H9 (cell line): ENCODE measurements around the gene ABCA4. TPM values are rescaled to one million over a fixed set of nuclear protein-coding genes. Genes with fewer than 3 reads are reported as not detected.

Experiments
- DNase-seq: peaks from one replicate; pipeline ENCODE4 v3.0.0-alpha.2; 2017
- H2AFZ ChIP-seq: one replicate; pipeline ENCODE4 v1.6.1; 2013; ENCODE audit warnings: mild to moderate bottlenecking, low read length, control low read depth, moderate library complexity
- H2AK5ac ChIP-seq: 2 replicates; pipeline ENCODE4 v1.6.1; 2013; ENCODE audit warnings: low read length, control low read depth, mixed read lengths; ENCODE audit not compliant: insufficient read length
- H2BK120ac ChIP-seq: one replicate; pipeline ENCODE4 v1.6.1; 2013; ENCODE audit warnings: low read depth, mild to moderate bottlenecking, low read length, control low read depth, inconsistent platforms; ENCODE audit not compliant: poor library complexity, severe bottlenecking
- H2BK12ac ChIP-seq: 2 replicates; pipeline ENCODE4 v1.6.1; 2013; ENCODE audit warnings: low read length, control low read depth, mixed read lengths, low read depth; ENCODE audit not compliant: insufficient read length
- H2BK15ac ChIP-seq: 2 replicates; pipeline ENCODE4 v1.6.1; 2013; ENCODE audit warnings: low read depth, low read length, control low read depth
- H2BK20ac ChIP-seq: one replicate; pipeline ENCODE4 v1.6.1; 2013; ENCODE audit warnings: low read depth, mild to moderate bottlenecking, low read length, control low read depth, inconsistent platforms; ENCODE audit not compliant: poor library complexity, severe bottlenecking
- H2BK5ac ChIP-seq: 2 replicates; pipeline ENCODE4 v1.6.1; 2013; ENCODE audit warnings: low read length, control low read depth, mixed read lengths; ENCODE audit not compliant: insufficient read length
- H3K14ac ChIP-seq: 2 replicates; pipeline ENCODE4 v1.6.1; 2013; ENCODE audit warnings: low read length, control low read depth; ENCODE audit not compliant: insufficient read depth
- H3K18ac ChIP-seq: 2 replicates; pipeline ENCODE4 v1.6.1; 2013; ENCODE audit warnings: low read depth, mild to moderate bottlenecking, mixed read lengths, low read length, control low read depth; ENCODE audit not compliant: insufficient read length
- H3K23ac ChIP-seq: 2 replicates; pipeline ENCODE4 v1.6.1; 2013; ENCODE audit warnings: low read length, control low read depth, mixed read lengths, low read depth; ENCODE audit not compliant: insufficient read length
- H3K23me2 ChIP-seq: 2 replicates; pipeline ENCODE4 v1.6.1; 2013; ENCODE audit warnings: low read depth, mild to moderate bottlenecking, mixed read lengths, low read length, control low read depth; ENCODE audit not compliant: insufficient read length, poor library complexity, severe bottlenecking
- H3K27ac ChIP-seq: 2 replicates; pipeline ENCODE4 v1.5.1; 2013; ENCODE audit warnings: low read length, control low read depth, mixed read lengths, low read depth; ENCODE audit not compliant: insufficient read length
- H3K27me3 ChIP-seq: 2 replicates; pipeline ENCODE4 v1.6.1; 2013; ENCODE audit warnings: low read length, control low read depth, inconsistent platforms; ENCODE audit not compliant: insufficient read depth
- H3K4ac ChIP-seq: 2 replicates; pipeline ENCODE4 v1.6.1; 2013; ENCODE audit warnings: low read depth, mild to moderate bottlenecking, control low read depth, inconsistent platforms, low read length, moderate library complexity
- H3K4me1 ChIP-seq: 2 replicates; pipeline ENCODE4 v1.6.1; 2013; ENCODE audit warnings: low read length, control low read depth, inconsistent platforms; ENCODE audit not compliant: insufficient read depth
- H3K4me2 ChIP-seq: 2 replicates; pipeline ENCODE4 v1.6.1; 2013; ENCODE audit warnings: low read length, control low read depth, mixed read lengths; ENCODE audit not compliant: insufficient read length, insufficient read depth
- H3K56ac ChIP-seq: 2 replicates; pipeline ENCODE4 v1.6.1; 2013; ENCODE audit warnings: low read depth, mild to moderate bottlenecking, mixed read lengths, low read length, control low read depth; ENCODE audit not compliant: insufficient read length
- H3K79me1 ChIP-seq: 2 replicates; pipeline ENCODE4 v1.6.1; 2013; ENCODE audit warnings: low read depth, mild to moderate bottlenecking, moderate library complexity, low read length, control low read depth, inconsistent platforms; ENCODE audit not compliant: insufficient read depth, poor library complexity, severe bottlenecking
- H3K79me2 ChIP-seq: 2 replicates; pipeline ENCODE4 v1.6.1; 2013; ENCODE audit warnings: low read length, control low read depth, inconsistent platforms; ENCODE audit not compliant: insufficient read depth
- H3K9ac ChIP-seq: 2 replicates; pipeline ENCODE4 v1.6.1; 2013; ENCODE audit warnings: low read length, control low read depth, mixed read lengths; ENCODE audit not compliant: insufficient read length; ENCODE audit errors: extremely low read depth
- H3K9me3 ChIP-seq: one replicate; pipeline ENCODE4 v1.6.1; 2013; ENCODE audit warnings: low read depth, low read length, inconsistent platforms; ENCODE audit not compliant: control insufficient read depth
- H3T11ph ChIP-seq: one replicate; pipeline ENCODE4 v1.6.1; 2013; ENCODE audit warnings: mild to moderate bottlenecking, low read length, control low read depth, inconsistent platforms
- H4K20me1 ChIP-seq: one replicate; pipeline ENCODE4 v1.6.1; 2013; ENCODE audit not compliant: control insufficient read depth, insufficient read length, insufficient read depth
- H4K5ac ChIP-seq: 2 replicates; pipeline ENCODE4 v1.6.1; 2013; ENCODE audit warnings: low read depth, mild to moderate bottlenecking, mixed read lengths, low read length, control low read depth; ENCODE audit not compliant: insufficient read length
- H4K8ac ChIP-seq: replicated peaks from 2 replicates; pipeline ENCODE4 v1.6.1; 2013; ENCODE audit warnings: low read length, control low read depth, mixed read lengths, low read depth; ENCODE audit not compliant: insufficient read length
- H4K91ac ChIP-seq: 2 replicates; pipeline ENCODE4 v1.6.1; 2013; ENCODE audit warnings: low read depth, mild to moderate bottlenecking, moderate library complexity, mixed read lengths, low read length, control low read depth; ENCODE audit not compliant: insufficient read length
- H3K27ac Mint-ChIP-seq, 3 experiments: 2 replicates in 2 of 3; 3 replicates in 1 of 3; pipeline ENCODE4 v1.8.0; 2020 to 2021; ENCODE audit warnings: mixed read lengths in 3 of 3, mild to moderate bottlenecking in 1 of 3, moderate library complexity in 1 of 3
- H3K27me3 Mint-ChIP-seq: 2 replicates; pipeline ENCODE4 v1.8.0; 2021; ENCODE audit warnings: low read depth, mild to moderate bottlenecking, moderate library complexity, mixed read lengths
- H3K36me3 Mint-ChIP-seq, 3 experiments: 2 replicates in 2 of 3; 3 replicates in 1 of 3; pipeline ENCODE4 v1.8.0; 2020 to 2021; ENCODE audit warnings: low read depth in 3 of 3, mixed read lengths in 3 of 3; ENCODE audit not compliant: insufficient read depth in 1 of 3
- H3K4me1 Mint-ChIP-seq, 2 experiments: 2 replicates each; pipeline ENCODE4 v1.8.0; 2020; ENCODE audit warnings: mixed read lengths in 2 of 2
- H3K4me3 Mint-ChIP-seq, 2 experiments: 2 replicates in 1 of 2; 3 replicates in 1 of 2; pipeline ENCODE4 v1.8.0; 2020 to 2021; ENCODE audit warnings: mild to moderate bottlenecking in 2 of 2, mixed read lengths in 2 of 2, moderate library complexity in 1 of 2
- H3K9me3 Mint-ChIP-seq, 2 experiments: 2 replicates in 1 of 2; 3 replicates in 1 of 2; pipeline ENCODE4 v1.8.0; 2020; ENCODE audit warnings: mild to moderate bottlenecking in 2 of 2, mixed read lengths in 2 of 2, moderate library complexity in 1 of 2
- WGBS: extraction: QIAGEN DNeasy Blood & Tissue Kit; methylation state at CpG from one replicate; pipeline ENCODE4 v1.1.7; 2013; ENCODE audit warnings: missing lambda C conversion rate, low lambda C conversion rate, mixed read lengths; ENCODE audit not compliant: insufficient read length; ENCODE audit errors: extremely low coverage; 5-methylcytosine and 5-hydroxymethylcytosine counted together
- total RNA-seq: library from RNA; stranded (reverse); gene quantifications from 2 replicates; pipeline ENCODE4 v1.2.1, GENCODE V29; 2021
- TF ChIP-seq, protein P1 (sequence below): fragments of 200-600 bp; sonication (generic); conservative IDR thresholded peaks from 3 replicates; pipeline ENCODE4 v1.8.0; 2021; ENCODE audit warnings: antibody characterized with exemption, mild to moderate bottlenecking

Gene ABCA4
- total RNA-seq, 1 experiment from 2014 or later = not detected

GRCh38 chr1:93976291-93976690, 144.7 kb downstream of the ABCA4 start:
- Mint-ChIP-seq H3K36me3 (peaks cover 0 to 4% (median 2%) of the 10 kb centered on the region in 3 experiments; a peak in 2 of 7 replicates), H3K4me1 (peaks cover 8 to 20% of the 10 kb centered on the region in 2 experiments), H3K4me3 (no peak overlapping the region), H3K9me3 (peaks cover 2 to 5% of the 10 kb centered on the region in 2 experiments; a peak in 3 of 5 replicates), H3K27me3 (no peaks in the 10 kb centered on the region), H3K27ac (no peak overlapping the region)
- H3K4me2 ChIP-seq = no peak overlapping the region
- H3K23me2 ChIP-seq = no peaks in the 10 kb centered on the region
- no peak overlapping the region for H3K14ac ChIP-seq
- no peak overlapping the region for H4K8ac ChIP-seq
- H3K9me3 ChIP-seq = no peaks in the 10 kb centered on the region
- no peak overlapping the region for H3K18ac ChIP-seq
- no peak overlapping the region for H3K27ac ChIP-seq
- no peak overlapping the region for H2BK5ac ChIP-seq
- H4K20me1 ChIP-seq = no peaks in the 10 kb centered on the region
- H3K23ac ChIP-seq = no peak overlapping the region
- no peaks in the 10 kb centered on the region for H3K4me1 ChIP-seq
- H2BK12ac ChIP-seq = no peak overlapping the region
- H3T11ph ChIP-seq = no peak overlapping the region
- H3K56ac ChIP-seq = no peak overlapping the region
- no peak overlapping the region for H2BK120ac ChIP-seq
- no peak overlapping the region for H2BK20ac ChIP-seq
- no peak overlapping the region for H2BK15ac ChIP-seq
- no peaks in the 10 kb centered on the region for H3K79me1 ChIP-seq
- no CpG with 5 or more reads among the region's 2 CpGs for WGBS
- H4K5ac ChIP-seq = no peak overlapping the region
- H3K79me2 ChIP-seq = no peaks in the 10 kb centered on the region; the same call in 1 of the 2 replicates
- no peak overlapping the region for H2AK5ac ChIP-seq
- no peak overlapping the region for H3K4ac ChIP-seq
- H2AFZ ChIP-seq = no peak overlapping the region
- no peak overlapping the region for H4K91ac ChIP-seq
- no peak overlapping the region for H3K9ac ChIP-seq
- DNase-seq = no peak
- TF ChIP-seq, protein P1, sequence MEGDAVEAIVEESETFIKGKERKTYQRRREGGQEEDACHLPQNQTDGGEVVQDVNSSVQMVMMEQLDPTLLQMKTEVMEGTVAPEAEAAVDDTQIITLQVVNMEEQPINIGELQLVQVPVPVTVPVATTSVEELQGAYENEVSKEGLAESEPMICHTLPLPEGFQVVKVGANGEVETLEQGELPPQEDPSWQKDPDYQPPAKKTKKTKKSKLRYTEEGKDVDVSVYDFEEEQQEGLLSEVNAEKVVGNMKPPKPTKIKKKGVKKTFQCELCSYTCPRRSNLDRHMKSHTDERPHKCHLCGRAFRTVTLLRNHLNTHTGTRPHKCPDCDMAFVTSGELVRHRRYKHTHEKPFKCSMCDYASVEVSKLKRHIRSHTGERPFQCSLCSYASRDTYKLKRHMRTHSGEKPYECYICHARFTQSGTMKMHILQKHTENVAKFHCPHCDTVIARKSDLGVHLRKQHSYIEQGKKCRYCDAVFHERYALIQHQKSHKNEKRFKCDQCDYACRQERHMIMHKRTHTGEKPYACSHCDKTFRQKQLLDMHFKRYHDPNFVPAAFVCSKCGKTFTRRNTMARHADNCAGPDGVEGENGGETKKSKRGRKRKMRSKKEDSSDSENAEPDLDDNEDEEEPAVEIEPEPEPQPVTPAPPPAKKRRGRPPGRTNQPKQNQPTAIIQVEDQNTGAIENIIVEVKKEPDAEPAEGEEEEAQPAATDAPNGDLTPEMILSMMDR = no peak
- no peaks in the 10 kb centered on the region for H3K27me3 ChIP-seq
